HL-60/S4 treated with phorbol 12-myristate 13-acetate at 8.2 ng/mL for 4 days and 3 days (cell line): ENCODE measurements around the gene HSD17B11.
"Not testable (repeated sequence)": the region's sequence is repeated elsewhere in the genome, so short reads cannot be mapped to it uniquely, and the experiment has no call there.

ENCODE experiments used
- in situ Hi-C: fragments of 300-500 bp; cut with MboI; formaldehyde crosslinking; loops from 2 replicates; pipeline ENCODE4 v1.15.0; 2022; ENCODE audit warnings: low sequenced_read_pairs

The HSD17B11 gene

DNA sequence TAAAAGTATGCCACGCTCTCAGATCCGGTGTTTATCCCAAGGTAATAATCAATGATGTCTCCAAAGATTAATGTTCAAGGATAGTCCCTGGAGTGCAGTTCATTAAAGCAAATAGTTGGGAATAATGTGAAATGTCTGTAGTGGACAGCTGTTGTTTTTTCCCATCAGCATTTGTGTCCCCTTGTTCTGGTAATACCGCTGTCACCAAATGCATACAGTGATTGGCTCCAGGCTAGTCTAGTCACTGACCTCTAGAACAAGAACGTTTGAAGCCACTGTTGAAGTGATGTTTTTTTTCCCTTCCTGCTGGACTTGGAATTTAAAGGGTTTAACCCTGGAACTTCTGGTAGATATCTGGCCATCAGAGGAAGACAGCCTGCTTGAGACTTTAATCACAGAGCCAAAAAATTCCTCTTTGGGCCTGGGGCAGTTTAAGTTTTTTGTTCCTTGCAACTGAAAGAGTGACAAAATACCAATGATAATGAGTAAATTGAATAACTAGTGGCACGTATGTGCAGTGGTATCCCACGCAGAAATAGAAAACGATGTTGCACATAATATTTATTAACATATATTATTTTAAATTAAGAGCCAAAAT, 30.6 kb downstream of the HSD17B11 start:
- in situ Hi-C loops, result no loop called here

DNA sequence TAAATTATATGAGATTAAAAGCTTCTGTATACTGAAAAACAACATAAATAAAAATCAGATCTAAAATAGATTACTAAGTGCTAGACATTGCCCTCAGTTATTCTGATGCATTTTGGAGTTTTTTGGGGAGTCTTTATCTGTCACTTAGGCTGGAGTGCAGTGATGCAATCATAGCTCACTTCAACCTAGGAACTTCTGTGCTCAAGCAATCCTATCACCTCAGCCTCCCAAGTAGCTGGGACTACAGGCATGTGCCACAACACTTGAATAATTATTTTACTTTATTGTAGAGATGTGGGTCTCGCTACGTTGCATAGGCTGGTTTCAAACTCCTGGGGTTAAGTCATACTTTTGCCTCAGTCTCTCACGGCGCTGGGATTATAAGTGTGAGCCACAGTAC, 31.7 kb downstream of the HSD17B11 start:
- in situ Hi-C loops, result no loop called here

DNA sequence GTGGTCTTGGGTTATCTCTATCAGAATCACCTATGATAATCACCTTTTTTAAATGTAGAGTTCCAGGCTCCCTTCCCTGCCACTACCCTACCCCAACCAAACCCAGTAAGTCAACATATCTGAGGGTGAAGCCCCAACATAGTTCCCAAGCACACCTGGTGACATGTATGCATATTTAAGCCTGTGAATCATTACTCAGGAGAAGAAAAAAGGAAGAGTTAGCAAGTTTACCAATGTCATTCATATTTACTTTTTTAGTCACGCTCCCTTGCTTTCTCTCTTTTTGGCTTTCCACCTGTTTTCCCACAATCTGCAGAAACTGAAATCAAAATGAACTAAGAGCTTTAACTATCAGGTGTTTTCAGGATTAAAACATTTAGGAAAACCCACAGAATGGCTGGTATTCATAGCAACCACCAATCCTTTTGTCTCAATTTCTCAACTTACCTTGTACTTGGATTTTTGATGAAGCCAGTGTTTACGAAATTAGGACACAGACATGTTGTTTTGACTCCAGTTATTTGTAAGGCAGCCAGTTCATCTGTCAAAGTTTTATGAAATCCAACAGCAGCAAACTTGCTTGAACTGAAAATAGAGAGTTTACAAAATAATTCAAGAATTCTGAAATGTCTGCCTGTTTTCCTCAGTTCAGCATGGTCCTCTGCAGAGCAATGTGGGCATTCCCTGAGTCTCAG, 34.0 kb downstream of the HSD17B11 start:
- in situ Hi-C loops, result no loop called here

DNA sequence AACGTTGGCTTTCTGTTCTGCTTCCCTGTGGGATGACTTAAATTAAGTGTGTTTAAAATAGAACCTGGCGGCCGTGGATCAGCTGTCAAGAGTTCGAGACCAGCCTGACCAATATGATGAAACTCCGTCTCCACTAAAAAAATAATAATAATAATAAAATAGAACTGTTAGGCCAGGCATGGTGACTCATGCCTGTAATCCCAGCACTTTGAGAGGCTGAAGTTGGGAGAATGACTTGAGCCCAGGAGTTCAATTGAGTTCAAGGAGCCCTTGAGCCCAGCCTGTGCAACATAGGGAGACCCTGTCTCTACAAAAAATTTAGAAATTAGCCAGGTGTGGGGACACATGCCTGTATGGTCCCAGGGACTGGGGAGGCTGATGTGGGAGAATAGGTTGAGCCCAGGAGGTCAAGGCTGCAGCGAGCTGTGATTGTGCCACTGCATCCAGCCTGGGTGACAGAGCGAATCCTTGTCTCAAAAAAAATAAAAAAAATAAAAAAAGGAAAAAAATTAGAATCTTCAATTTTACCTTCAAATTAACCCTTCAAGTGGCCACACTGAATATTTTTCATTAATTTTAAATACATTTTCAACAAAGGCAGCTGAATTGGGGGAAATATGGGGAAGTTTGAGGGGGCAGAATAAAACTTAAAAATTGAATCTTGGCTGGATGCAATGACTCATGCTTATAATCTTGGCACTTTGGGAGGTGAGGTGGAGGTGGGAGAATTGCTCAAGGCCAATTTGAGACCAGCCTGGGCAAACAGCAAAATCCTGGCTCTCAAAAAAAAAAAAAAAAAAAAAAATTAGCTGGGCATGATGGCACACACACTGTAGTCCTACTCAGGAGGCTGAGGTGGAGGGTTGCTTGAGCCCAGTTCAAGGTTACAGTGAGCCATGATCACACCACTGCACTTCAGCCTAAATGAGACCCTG, 36.6 kb downstream of the HSD17B11 start:
- in situ Hi-C loops, result no loop called here

DNA sequence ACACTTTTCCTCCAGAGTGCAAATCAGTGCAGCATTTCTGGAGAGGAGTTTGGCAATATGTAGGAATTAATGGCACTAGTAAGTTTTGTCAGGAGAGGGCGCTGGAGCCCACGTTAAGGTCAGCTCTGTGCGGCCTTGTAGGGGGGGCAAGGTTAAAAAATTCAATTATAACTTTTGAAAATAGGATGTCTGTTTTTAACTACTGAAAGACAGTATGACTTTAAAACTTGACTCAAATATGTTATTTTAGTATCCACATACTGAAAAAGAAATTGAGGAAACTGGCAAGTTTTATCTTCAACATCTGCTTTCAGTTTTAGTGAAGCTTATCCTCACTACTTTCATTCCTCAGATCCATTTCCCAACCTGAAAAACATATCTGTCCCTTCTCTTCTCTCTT, 37.4 kb downstream of the HSD17B11 start:
- in situ Hi-C loops, result no loop called here

DNA sequence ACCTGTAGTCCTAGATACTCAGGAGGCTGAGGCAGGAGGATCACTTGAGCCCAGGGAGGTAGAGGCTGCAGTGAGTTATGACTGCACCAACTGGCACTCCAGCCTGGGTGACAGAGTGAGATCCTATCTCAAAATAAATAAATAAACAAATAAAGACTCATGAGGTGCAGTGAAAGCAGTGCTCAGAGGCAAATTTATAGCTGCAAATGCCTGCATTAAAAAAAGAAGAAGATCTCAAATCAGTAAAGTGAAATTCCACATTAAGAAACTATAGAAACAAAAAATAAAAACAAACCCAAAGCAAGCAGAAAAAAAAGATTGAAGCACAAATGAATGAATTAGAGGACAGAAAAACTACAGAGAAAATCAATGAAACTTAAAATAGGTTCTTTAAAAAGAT, 45.8 kb downstream of the HSD17B11 start:
- in situ Hi-C loops, result no loop called here

DNA sequence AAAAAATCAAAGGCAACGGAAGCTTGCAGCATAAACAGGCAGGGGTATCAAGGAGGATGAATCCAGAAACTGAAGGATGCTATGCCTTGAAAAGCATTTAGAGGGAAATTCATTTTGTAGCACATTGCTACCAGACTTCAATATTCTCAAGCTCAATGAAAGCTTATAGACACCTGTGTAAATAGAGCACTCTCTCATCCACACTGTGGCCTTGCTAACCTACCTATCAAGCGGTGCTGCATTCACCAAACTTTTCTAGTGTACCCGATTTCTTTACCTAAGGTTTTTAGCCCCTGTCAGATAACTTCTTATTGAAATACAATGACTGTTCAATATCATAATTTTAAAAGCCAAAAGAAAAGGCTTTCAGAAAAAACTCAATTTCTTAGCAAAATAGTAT, 48.1 kb downstream of the HSD17B11 start:
- in situ Hi-C loops, result no loop called here

DNA sequence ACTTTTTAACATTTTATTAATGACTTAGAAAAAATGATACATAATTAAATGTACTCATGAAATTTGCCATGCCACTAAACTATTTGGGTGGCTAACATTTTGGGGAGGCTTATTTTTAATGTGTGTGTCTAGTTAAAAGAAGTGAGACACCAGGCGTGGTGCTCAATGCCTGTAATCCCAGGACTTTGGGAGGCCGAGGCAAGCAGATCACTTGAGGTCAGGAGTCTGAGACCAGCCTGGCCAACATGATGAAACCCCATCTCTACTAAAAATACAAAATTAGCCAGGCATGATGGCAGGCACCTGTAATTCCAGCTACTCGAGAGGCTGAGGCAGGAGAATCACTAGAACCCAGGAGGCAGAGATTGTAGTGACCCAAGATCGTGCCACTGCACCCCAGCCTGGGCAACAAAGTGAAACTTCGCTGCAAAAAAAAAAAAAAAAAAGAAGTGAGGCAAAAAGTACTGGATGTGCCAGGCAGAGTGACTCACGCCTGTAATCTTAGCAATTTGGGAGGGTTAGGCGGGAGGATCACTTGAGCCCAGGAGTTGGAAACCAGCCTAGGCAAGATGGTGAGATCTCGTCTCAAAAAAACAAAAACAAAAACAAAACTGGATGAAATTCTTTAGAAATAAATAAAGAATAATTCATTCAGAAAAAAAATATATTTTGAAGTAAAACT, 48.9 kb downstream of the HSD17B11 start:
- in situ Hi-C loops, result not testable (repeated sequence)

DNA sequence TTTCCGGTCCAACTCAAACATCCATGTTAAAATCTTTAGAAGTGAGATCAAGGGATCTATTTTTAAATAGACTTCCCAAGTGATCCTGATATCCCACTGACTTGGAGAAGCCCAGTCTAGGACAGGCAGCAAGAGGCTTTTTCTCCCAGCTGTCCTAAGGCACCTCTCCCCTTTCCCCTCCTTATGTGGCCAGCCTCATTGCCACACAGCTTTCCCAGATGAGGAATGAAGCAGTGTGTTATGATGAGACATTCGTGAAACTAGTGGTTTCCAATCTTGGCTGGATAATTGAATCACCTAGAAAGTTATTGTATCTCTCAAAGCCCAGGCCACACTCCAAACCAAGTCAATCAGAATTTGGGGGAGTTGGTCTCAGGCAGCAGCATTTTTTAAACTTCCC, 51.5 kb downstream of the HSD17B11 start:
- in situ Hi-C loops, result no loop called here

DNA sequence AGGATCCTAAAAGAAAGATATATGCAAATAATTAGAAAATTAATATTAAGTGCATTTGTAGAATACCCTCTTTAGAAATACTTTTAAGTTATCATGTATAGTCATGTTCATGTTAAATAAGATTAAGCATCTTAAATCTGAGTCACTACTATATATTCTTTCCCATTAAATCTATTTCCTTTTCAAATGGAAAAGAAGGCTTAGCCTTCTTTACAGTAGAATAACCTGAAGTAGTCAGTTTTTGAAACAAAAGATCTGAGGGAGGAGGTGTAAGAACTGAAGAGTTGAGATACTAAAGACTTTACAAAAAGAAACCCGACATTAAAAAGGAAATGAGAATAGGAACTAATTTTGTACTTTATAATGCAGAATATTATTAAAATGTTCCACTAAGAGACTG, 53.6 kb downstream of the HSD17B11 start:
- in situ Hi-C loops, result no loop called here

DNA sequence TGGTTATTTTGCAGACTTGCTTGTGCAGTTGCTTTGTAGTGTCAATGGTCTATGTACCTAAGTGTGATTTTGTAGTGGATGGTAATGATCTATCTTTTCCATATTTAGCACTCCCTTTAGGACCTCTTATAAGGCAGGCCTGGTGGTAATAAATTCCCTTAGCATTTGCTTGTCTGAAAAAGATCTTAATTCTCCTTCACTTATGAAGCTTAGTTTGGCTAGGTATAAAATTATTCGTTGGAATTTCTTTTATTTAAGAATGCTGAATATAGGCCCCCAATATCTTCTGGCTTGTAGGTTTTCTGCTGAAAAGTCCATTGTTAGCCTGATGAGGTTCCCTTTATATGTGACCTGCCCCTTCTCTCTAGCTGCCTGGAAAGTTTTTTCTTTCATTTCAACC, 57.7 kb downstream of the HSD17B11 start:
- in situ Hi-C loops, result no loop called here

DNA sequence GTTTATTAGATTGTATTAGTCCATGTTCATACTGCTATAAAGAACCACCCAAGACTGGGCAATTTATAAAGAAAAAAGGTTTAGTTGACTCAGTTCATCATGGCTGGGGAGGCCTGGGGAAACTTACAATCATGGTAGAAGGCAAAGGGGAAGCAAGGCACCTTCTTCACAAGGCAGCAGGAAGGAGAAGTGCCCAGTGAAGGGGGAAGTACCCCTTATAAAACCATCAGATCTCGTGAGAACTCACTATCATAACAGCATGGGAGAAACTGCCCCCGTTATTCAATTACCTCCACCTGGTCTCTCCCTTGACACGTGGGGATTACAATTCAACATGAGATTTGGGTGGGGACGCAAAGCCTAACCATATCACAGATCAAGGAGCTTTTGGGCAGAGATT, 60.2 kb downstream of the HSD17B11 start:
- in situ Hi-C loops, result no loop called here

DNA sequence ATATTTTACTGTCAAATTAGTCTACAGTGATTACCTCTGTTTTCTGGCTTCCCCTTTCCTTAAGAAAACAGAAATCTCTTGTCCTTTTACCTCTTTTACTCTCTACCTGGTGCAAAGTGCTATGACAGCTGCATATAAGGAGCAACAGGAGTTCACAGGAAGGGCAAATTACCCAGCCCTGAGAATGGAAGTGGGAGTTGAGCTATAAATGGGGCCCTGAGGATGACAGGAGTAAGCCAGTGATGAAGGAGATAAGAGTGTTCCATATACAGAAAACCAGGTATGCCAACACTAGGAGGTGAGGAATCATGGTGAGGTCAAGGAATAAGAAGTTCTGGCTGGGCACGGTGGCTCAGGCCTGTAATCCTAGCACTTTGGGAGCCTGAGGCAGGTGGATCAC, 63.9 kb downstream of the HSD17B11 start:
- in situ Hi-C loops, result no loop called here

DNA sequence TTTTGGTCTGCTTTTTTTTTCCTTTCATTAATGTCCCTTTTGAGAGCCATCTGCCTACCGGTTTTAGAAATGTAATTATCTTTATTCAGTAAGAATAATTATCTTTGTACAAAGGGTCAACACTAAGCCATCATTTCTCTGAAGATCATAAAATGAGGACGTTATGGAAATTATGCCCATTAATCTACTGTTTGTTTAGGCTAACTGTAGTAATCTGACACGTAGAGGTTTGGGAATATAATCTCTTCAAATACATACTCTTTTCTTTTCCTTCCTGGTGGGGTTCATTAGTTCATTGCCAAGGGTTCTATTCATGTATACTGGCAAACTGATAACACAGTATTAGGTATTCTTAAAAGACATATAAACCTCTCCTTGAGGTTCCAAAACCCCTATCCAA, 64.5 kb downstream of the HSD17B11 start:
- in situ Hi-C loops, result no loop called here

DNA sequence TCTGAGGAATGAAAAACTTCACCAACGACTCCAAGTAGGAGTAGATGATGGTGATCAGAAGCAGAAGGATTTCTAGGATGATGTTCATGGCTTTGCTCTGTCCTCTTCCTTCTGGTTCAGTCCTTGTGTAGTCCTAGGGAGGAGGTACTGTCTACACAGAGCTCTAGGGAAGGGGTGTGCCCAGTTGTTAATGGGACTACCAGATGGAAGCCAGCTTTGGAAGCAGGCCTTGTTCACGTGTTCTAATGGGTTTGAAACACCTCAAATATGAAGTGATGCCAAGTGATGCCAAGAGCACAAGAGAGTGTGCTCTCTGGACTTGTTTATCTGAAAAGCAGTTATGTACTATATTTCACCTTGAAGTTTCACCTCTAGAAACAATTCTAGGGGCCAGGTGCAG, 68.2 kb downstream of the HSD17B11 start, which contains the start of gene HSD17B13:
Gene HSD17B13, minus strand, starts transcription at position 129 of the 400 bp plus-strand sequence. Its CDS starts 41 bp downstream, at position 88.
- in situ Hi-C loops, result no loop called here

DNA sequence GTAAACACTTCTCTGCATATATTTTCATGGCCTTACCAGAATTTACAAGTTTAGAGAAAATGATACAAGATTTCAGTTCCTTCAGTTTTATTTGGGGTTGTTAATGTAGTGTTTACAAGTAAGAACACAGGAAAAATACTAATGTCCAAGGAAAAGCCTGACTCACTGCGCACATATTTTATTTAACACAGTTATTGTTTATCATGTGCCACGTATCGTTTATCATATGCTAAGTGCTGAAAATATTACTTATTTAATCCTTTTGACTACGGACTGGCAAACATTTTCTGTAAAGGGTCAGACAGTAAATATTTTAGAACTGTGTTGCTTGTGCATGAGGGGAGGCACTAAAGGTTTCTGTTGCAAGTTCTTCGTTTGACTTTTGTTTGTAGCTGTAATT, 69.1 kb downstream of the HSD17B11 start:
- in situ Hi-C loops, result no loop called here

DNA sequence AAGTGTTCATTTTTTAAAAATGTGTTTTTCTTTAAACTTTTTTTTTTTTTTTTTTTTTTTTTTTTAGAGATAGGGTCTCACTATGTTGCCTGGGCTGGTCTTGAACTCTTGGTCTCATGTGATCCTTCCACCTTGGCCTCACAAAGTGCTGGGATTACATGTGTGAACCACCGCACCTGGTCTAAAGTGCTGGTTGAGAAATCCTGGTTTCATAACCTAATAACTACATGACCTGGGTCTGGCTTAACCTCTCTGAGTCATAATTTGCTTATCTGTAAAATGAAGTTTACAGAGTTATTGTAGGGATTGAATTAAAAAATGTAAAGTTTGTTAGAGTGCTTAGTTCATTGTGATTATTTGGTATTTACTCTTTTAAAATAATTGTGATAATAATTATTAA, 73.5 kb downstream of the HSD17B11 start:
- in situ Hi-C loops, result no loop called here

DNA sequence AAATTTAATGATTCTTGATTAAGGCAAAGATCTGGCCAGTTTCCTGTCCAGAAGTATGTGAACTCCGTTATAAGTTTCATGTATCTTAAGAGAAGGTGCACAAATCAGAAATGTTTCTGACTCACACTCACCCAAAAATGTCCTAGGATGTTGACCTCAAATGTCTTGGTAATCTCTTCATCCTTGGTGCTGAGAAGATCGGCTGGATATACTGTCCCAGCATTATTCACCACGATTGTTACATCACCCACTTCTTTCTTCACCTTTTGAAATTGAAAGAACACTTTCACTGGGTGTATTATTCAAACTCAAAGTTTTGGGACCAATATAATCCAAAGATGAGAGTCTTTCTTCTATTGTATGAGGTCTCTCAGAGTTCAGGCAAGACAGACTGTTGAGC, 74.0 kb downstream of the HSD17B11 start:
- in situ Hi-C loops, result no loop called here

DNA sequence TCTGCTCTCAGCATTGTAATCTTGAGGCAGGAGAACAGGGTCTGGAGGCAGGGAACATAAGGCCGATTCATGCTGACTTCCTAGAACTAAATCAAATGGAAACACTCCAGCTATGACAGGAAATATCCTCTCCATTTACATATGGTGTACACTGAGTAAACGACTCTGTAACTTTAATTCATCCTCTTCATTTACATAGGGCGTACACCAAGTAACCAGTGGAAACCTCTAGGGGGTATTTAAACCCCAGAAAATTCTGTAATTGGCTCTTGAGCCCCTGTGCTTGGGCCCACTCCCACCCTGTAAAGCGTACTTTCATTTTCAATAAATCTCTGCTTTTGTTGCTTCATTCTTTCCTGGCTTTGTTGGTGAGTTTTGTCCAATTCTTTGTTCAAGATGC, 76.0 kb downstream of the HSD17B11 start:
- in situ Hi-C loops, result not testable (repeated sequence)

DNA sequence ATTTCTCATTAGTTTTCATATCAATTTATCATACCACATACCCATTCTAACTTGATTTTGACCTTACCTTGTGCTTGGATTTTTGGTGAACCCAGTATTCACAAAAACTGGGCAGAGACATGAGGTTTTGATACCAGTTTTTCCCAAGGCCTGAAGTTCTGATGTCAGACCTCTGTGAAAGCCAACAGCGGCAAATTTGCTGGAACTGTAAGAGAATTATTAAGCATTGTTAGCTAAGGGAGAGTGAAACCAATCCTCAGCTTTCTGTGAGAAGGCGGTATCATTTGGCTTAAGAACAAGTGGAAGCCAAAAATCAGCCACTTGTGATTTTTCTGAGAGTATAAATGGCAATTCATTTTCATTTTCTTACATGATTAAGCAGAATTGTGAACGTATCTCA, 77.2 kb downstream of the HSD17B11 start:
- in situ Hi-C loops, result no loop called here

DNA sequence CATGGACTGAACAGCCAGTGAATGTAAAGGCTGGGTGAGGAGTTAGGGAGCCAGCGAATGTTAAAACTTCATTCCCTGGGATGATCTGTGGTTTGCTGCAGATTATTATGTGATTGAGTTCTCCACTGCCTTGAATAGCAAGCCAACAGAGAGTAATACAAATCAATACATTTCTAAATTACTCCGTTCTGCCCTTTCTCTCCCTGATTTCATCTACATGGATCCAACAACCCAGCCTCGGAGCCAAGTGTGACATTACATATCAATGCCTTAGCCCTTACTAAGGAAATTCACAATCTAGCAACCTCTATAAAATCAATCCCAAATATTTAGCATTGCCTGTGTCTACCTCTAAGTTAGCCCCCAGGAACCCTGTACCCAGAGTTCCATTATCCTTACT, 79.3 kb downstream of the HSD17B11 start:
- in situ Hi-C loops, result no loop called here
